GM10266 (cell line): Measurements from ENCODE around the gene COL25A1.

Experiments used
- DNase-seq: peaks from one replicate; pipeline ENCODE4 v3.0.0; 2012; ENCODE audit errors: extremely low spot score
- TF ChIP-seq, protein P1 (sequence below): IDR thresholded peaks from 2 replicates; pipeline ENCODE4 v1.5.1; 2012; ENCODE audit warnings: mild to moderate bottlenecking, low read depth; ENCODE audit not compliant: control insufficient read depth, insufficient read depth; ENCODE audit errors: missing control alignments

COL25A1 gene

DNA sequence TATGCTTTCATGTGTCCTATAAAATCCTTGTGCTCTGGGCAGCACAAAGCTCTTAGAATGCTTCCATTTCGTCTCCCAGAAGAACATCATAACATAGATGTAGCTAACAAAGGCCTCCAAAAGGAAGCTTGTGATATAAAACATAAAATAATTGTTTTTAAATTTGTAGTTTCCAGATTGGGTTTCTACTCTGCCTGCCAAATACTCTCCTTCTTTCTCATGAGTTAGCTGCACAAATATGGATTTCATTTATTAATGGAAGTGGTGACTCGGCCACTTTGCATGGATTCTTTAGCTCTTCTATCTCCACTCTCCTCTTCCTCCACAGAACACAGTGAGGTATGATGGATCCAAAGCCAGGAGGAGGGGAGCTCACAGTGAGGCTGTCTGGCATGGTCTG, 265.4 kb downstream of the COL25A1 start:
- TF ChIP-seq, protein P1, sequence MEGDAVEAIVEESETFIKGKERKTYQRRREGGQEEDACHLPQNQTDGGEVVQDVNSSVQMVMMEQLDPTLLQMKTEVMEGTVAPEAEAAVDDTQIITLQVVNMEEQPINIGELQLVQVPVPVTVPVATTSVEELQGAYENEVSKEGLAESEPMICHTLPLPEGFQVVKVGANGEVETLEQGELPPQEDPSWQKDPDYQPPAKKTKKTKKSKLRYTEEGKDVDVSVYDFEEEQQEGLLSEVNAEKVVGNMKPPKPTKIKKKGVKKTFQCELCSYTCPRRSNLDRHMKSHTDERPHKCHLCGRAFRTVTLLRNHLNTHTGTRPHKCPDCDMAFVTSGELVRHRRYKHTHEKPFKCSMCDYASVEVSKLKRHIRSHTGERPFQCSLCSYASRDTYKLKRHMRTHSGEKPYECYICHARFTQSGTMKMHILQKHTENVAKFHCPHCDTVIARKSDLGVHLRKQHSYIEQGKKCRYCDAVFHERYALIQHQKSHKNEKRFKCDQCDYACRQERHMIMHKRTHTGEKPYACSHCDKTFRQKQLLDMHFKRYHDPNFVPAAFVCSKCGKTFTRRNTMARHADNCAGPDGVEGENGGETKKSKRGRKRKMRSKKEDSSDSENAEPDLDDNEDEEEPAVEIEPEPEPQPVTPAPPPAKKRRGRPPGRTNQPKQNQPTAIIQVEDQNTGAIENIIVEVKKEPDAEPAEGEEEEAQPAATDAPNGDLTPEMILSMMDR: no peak
- DNase-seq: no peak

DNA sequence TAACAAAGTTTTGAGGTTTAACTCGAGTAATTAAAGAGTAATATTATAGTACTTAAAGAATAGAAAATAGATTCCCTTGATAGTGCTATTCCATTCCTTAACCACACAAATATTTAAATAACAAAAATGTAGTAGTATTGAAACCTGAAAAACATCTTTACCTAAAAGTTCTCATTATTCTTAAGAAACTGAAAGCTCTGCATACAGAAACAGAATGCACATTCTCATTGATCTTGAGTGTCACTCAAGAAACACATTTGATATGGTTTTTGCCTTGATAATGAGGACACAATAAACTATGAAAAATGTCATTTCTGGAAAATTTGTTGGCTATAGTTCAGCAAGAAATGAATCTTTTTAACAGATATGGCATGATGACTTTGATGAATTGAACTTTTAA, 268.5 kb downstream of the COL25A1 start:
- DNase-seq: no peak
- TF ChIP-seq, protein P1: no peak

DNA sequence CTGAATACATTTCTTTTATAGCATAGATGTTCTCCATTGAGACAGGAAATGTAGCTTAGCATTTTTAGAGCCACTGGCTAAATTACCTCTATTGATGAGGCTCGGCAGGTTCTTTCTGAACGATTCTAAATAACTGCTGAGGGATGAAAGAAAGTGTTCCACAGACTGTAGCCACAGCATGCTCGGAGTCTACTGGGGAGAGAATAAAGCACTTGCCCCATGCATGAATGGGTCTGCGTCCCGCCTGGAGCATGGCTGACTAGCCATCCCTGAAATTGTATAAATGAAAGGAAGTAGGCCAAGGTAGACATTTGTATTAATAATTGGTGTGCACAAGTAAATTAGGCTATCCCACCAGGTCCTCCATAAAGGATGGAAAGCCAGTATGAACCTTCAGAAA, 269.8 kb downstream of the COL25A1 start:
- TF ChIP-seq, protein P1: no peak
- DNase-seq: no peak

DNA sequence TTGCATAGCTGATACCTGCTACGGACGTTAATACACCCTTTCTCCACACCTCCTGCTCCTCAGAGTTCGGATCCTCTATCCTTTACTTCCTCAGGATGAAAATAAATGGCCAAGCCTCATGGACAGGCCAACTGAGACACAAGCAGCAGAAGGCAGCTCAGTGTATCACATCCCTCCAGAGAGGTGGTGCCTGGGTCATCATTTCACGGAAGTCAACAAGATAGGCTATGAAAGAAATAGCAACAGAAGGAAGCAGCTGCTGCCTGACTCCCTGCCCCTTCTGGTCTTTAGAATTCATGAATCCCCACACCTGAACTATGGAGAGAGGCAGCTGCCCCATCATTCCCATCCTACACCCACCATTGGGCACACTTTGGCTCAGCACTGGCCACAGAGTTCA, 272.5 kb downstream of the COL25A1 start:
- no peak for DNase-seq
- TF ChIP-seq, protein P1: no peak

DNA sequence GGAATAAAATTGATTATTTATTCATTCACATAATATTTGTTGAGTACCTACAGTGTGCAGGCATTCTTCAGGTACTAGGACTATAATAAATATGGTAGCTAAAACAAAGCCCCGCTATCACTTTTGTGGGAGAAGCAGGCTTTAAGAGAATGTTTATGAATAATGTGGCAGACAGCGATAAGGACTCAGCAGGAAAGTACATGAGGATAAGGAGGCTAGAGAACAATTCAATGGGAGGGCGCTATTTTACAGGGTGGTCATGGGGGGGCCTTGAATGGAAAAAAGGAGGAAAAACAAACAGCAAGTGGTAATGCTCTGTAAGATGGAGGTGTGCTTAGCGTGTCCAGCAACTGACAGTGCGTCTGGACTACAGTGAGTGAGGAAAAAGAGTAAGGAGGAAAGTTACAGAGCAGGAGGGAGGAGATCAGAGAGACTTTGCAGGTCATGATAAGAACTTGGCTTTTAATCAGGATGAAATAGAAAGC, 275.4 kb downstream of the COL25A1 start:
- DNase-seq: no peak
- TF ChIP-seq, protein P1: no peak

DNA sequence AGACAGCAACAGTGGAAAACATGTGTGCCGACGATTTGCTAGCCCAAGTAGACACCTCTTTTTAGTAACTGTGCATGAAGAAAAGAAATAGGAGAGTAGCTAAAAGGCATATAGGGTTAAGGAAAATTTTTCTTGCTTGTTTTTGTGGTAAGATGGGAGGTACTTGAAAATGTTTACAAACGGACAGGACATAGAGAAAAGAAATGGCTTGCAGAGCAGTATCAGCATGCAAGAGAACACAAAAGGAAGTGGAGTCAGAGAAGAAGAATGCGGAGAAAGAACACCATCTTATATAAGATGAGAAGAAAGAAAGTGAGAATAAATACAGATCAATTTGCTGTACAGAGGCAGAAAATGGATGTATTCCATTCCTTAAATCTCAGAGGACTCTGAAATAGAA, 275.9 kb downstream of the COL25A1 start:
- no peak for DNase-seq
- TF ChIP-seq, protein P1: no peak

DNA sequence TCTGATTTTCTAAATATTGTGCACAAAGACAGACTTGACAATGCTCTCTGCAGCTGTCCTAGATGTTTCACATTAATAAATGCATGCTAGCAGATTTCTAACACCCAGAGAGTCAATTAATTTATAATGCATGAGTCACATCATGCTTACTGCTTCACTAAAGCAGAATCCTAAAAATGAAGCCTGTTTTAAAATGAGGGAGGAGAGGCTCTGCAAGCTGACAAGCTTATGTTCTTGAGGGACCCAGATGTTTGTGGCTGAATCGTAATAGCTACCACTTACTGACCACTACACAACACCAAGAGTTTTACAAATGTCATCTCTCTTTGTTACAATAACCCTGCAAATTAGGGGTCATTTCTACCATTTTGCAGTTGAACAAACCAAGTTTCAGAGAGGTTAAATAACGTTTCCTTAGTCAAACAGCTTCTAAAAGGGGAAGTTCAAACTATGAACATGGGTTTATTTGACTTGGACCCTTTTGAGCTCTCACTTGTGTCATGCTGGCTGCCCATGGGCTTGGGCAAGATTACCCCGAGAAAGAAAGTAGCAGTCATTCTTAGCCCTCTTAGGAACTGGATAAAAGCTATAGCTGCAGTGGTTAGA, 276.9 kb downstream of the COL25A1 start:
- TF ChIP-seq, protein P1: no peak
- DNase-seq: no peak
